ENCODE results near the gene NFIB.

The NFIB gene

GRCh38 chr9:14158136-14158813 is 155.7 kb downstream of the NFIB start:
- DNase-seq (ENCODE audit: low spot score), result no peak
- TF ChIP-seq CTCF (IDR thresholded peaks at IDR 0.05; ENCODE audit: borderline replicate concordance, control extremely low read depth, extremely low read depth, insufficient read depth, missing control alignments), result no peak
- in situ Hi-C loops (cut with MboI; ENCODE audit: low sequenced_read_pairs, unreplicated experiment), result no loop called here

GRCh38 chr9:14157191-14157590 is 156.8 kb downstream of the NFIB start:
- in situ Hi-C loops (cut with MboI; ENCODE audit: low sequenced_read_pairs, unreplicated experiment), result no loop called here
- TF ChIP-seq CTCF (IDR thresholded peaks at IDR 0.05; ENCODE audit: borderline replicate concordance, control extremely low read depth, extremely low read depth, insufficient read depth, missing control alignments), result no peak

GRCh38 chr9:14156046-14156445 is 157.9 kb downstream of the NFIB start:
- DNase-seq (ENCODE audit: low spot score), result no peak
- in situ Hi-C loops (cut with MboI; ENCODE audit: low sequenced_read_pairs, unreplicated experiment), result no loop called here
- no peak for TF ChIP-seq CTCF (IDR thresholded peaks at IDR 0.05; ENCODE audit: borderline replicate concordance, control extremely low read depth, extremely low read depth, insufficient read depth, missing control alignments)

More at GRCh38 chr9:14157191-14157590, 156.8 kb downstream of the NFIB start:
- no peak for DNase-seq (ENCODE audit: low spot score)

- in situ Hi-C loops (cut with MboI; ENCODE audit: low sequenced_read_pairs, unreplicated experiment), result no loop called here
- DNase-seq (ENCODE audit: low spot score), result no peak
- TF ChIP-seq CTCF (IDR thresholded peaks at IDR 0.05; ENCODE audit: borderline replicate concordance, control extremely low read depth, extremely low read depth, insufficient read depth, missing control alignments), result no peak
These were observed 158.7 kb downstream of the NFIB start for GRCh38 chr9:14155237-14155636.

- in situ Hi-C loops (cut with MboI; ENCODE audit: low sequenced_read_pairs, unreplicated experiment), result no loop called here
- TF ChIP-seq CTCF (IDR thresholded peaks at IDR 0.05; ENCODE audit: borderline replicate concordance, control extremely low read depth, extremely low read depth, insufficient read depth, missing control alignments), result no peak
- DNase-seq (ENCODE audit: low spot score), result no peak
These were observed 160.6 kb downstream of the NFIB start for GRCh38 chr9:14153310-14153720.

- no peak for TF ChIP-seq CTCF (IDR thresholded peaks at IDR 0.05; ENCODE audit: borderline replicate concordance, control extremely low read depth, extremely low read depth, insufficient read depth, missing control alignments)
- no peak for DNase-seq (ENCODE audit: low spot score)
- in situ Hi-C loops (cut with MboI; ENCODE audit: low sequenced_read_pairs, unreplicated experiment), result no loop called here
These were observed 162.5 kb downstream of the NFIB start for GRCh38 chr9:14151451-14151850.
